Activated gamma-delta T cell treated with anti-CD3 and anti-CD28 coated beads, Interleukin-2, amount 50 U/mL, for 16 hours (primary cell): Measurements from ENCODE around the gene GPRIN1.

Source experiments
- DNase-seq: peaks from one replicate; pipeline ENCODE4 v3.0.0-alpha.2; 2020; ENCODE audit warnings: low read depth

Gene GPRIN1

DNA sequence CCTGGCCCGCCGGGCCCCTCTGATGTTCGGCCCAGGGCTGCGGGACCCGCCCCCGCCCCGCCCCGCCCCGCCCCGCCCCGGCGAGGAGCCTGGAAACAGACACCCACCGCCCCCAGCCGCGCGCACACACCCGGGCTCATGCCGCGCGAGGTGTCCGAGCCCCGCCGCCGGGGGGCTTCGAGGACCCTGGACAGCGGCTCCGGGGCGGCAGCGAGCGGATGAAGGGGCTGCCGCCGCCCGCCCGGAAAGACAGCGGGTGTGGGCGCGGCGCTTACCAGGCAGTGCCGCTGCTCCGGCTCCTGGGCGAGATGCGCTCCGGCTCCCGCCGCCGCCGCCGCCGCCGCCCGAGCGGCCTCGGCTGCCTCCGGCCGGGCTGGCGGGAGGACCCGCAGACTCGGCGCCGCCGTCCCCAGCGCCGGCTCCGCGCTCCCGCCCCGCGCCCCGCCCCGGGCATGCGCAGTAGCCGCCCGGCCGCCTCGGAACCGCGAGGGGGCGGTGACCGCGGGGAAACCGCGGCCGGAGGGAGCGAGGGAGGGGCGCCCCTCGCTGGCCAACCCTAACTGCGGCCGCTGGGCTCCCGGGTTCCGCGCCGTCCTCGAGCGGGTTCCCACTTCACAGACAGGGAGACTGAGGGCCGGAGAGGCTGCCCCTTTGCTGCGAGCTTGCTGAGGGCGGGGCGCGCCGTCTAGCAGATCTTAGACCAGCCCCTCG lies at the start of gene GPRIN1:
GPRIN1 (minus strand) TSS at position 433 of the 711 bp plus-strand sequence. CDS start 10,322 bp downstream, outside the sequence.
- DNase-seq: no peak

- DNase-seq: no peak
These were observed 49.5 kb upstream of the GPRIN1 start for GRCh38 chr5:176659512-176659839.

GRCh38 chr5:176658817-176659511 lies 49.0 kb upstream of the GPRIN1 start:
- no peak for DNase-seq

GRCh38 chr5:176658007-176658599 lies 48.1 kb upstream of the GPRIN1 start:
- DNase-seq: peak; percentile 46

GRCh38 chr5:176656467-176656990 lies 46.6 kb upstream of the GPRIN1 start:
- DNase-seq: no peak

DNA sequence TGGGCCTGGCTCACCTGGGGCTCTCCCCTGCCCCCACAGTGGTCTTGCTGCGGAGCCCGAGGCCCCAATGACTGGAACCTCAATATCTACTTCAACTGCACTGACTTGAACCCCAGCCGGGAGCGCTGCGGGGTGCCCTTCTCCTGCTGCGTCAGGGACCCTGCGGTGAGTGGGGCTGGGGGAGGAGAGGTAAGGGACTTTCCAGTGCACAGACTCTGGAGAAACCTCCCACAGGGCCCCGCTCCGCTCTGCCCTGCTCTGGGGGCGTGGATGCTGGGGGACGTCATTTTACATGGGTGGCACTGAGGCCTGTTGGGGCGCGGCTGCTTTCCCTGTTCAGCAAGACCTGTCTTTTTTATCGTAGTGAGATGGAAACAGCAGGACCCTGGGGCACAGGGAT lies 44.9 kb upstream of the GPRIN1 start:
- DNase-seq: no peak

DNA sequence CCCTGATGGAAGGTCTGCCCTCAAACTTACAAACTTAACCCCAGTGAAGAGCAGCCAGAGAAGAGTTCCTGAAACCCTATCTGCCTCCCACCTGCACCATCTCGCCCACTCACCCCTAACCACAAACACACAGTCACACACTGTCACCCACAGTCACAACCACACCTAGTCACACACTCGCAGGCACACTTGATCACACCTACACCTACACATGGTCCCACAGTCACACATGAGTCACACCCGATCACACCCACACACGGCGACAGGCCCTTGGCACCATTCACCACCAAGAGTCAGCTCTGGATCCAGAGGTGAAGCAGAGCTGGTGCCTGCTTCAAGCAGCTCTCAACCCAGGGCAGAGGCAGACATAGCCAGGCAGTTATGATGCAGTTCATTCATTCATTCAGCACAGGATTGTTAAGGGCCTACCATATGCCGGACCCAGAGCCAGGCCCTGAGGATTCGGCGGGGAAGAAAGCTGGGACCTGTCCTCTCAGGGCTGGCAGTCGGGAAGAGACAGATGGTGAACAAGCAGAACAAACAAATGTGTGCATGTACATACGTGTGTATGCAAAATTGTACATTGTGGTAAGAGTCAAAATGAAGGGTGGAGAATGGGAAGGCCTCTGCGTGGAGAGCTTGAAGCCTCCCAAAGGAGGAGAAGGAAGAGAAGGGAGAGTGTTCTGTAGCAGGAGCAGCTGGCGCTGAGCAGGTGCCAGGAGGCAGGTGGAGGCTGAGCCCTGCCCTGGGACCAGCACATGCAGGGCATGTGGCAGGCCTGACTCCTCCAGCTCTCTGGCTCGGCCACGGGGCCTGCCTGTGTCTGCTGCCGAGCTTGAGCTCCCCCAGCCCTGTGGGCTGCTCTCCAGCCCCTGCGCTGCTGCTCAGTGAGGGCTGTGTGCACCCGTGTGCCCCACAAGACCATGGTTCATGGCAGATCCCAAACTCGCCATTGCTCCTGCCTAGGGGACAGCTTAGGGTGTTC lies 43.7 kb upstream of the GPRIN1 start:
- peak; percentile 83 for DNase-seq

DNA sequence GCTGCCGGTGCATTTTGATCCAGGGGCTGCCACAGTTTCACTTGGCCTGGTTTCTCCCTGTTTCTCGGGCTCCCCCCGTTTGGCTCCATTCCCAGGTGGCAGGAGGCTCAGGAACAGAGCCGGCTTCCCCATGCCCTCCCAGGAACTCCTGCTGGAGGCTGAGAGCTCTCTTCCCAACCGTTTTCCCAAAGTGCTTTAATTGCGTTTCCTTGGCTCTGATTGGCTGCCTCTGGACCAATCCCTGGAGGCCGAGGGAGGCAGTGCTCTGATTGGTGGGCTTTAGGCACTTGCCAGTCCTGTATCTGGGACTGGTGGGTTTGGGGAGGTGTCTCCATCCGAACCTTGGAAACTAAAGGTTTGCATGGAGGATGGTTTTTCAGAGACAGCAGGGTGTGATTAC lies 42.2 kb upstream of the GPRIN1 start:
- DNase-seq: no peak

DNA sequence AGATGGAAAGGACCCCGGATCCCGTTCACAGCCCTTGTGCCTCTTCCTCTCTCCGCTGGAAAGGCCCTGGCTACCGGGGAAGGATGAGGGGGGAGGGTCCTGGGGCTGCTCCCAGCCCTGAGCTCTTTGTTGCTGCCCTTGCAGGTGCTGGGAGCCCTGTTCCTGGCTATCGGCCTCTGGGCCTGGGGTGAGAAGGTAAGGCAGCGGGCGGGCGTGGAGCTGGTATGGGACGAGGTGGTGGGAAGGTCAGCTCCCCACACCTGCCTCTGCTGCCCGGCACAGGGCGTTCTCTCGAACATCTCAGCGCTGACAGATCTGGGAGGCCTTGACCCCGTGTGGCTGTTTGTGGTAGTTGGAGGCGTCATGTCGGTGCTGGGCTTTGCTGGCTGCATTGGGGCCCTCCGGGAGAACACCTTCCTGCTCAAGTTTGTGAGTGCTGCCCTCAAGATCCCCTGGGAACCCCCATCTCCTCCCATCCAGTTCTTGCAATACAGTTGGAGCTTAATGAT lies 41.6 kb upstream of the GPRIN1 start:
- DNase-seq: no peak

- DNase-seq: no peak
These were observed 40.5 kb upstream of the GPRIN1 start for GRCh38 chr5:176650354-176650884.

DNA sequence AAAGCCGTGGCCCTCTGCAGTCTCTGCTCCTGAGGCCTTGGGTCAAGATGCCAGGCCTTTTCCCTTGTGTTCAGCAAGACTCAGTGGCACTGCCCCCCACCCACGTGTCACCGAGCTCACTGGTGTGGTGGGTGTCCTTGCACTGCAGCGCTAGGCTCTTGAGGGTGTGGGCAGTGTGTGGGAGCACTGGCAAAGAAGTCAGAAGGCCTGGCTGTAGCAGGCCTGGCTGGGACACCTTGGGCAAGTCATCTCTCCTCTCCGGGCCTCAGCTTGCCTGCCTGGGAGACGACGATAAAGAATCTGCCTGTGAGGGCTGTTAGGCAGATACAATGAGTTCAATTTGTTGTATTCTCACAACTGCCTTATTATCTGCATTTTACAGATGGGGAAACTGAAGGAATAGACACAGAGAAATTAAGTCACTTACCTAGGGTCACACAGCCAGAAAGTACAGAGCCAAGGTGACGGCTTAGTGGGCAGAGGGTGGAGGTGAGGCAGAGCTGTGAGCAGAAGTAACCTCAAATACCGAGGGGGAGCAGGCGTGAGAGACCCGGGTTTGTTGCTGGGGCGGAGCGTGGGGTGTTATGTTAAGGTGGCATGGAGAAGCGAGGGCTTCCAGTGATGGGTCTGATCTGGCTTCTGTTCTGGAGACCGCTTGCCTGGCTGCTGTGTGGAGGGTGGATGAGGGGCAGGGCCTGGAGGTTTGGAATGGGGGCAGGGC lies 38.7 kb upstream of the GPRIN1 start:
- peak; percentile 43 for DNase-seq

DNA sequence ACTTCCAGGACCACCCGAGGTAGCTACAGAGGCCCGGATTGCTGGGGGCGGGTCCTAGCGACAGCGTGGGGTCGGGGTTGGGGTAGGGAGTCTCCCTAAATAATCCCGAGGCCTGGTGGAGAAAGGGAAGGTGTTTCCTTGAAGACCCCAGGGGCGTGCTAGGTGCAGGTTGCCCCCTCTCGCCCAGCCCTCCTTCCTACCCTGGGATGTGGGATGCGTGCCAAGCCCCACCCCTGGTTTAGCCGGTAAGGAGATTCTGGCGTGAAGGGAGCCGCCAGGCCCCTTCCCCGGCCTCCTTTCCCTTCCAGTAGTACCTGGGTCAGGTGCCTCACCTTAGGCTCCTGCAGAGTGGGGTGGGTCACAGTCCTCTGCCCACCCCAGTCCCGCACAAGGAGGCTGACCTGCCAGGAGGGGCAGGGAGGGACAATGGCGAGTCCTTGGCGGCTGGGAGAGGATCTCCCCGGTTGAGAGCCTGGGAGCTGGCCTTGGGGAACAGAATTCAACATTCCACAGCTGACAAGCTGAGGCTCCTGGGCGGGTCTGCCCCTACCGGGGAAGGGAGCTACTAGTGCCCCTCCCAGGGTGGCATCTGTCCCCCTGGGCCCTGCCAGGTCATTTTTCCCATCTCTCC lies 38.0 kb upstream of the GPRIN1 start:
- DNase-seq: no peak

DNA sequence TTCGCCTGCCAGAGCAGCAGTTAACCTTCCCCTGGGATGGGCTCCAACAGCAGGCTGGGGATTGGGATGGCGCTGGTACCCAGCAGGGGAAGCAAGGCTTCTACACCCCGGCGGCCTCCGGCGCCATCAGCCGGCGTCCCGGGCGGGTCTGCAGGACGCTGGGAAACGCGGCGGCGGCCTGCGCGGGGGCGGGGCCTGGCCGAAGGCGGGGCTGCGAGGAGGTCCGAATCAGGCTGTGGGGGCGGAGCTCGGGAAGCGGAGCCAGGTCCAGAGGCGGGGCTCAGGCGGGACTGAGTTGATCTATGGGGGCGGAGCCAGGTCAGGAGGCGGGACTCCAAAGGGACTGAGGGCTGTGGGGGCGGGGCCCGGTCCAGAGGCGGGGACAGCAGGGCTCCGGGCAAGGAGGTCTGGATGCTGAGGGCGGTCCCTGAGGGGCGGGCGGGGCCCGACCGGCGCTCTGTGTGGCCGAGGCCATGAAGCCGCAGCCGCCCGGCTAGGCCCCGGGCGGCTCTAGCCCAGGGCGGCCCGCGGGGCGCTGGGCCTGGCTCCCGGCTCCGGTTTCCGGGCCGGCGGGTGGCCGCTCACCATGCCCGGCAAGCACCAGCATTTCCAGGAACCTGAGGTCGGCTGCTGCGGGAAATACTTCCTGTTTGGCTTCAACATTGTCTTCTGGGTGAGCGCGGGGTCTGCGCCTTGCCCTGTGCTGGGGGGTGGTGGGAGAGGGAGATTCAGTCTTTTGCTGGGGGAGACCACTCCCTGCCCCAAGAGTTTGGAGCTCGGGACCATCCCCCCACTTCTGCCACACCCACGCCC lies 37.3 kb upstream of the GPRIN1 start, which contains the start of gene TSPAN17:
TSPAN17 (plus strand) TSS at position 455 of the 813 bp plus-strand sequence; CDS start at position 587, 132 bp downstream.
- peak; percentile 94 for DNase-seq

DNA sequence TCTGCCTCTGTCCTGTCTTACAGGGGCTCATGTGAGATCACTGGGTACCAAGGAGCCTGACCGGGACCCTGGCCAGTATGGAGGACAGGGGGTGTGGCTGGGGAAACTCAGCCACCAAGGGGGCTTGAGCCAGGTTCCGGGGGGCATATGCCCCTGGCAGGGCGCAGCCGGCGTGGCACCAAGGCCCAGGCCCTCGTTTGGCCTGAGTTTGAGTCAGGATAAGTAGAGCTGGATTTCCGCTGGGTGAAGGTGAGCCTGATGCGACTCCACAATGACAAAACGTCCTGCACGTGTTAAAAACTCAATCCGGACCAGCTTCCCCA lies 36.7 kb upstream of the GPRIN1 start:
- DNase-seq: no peak

DNA sequence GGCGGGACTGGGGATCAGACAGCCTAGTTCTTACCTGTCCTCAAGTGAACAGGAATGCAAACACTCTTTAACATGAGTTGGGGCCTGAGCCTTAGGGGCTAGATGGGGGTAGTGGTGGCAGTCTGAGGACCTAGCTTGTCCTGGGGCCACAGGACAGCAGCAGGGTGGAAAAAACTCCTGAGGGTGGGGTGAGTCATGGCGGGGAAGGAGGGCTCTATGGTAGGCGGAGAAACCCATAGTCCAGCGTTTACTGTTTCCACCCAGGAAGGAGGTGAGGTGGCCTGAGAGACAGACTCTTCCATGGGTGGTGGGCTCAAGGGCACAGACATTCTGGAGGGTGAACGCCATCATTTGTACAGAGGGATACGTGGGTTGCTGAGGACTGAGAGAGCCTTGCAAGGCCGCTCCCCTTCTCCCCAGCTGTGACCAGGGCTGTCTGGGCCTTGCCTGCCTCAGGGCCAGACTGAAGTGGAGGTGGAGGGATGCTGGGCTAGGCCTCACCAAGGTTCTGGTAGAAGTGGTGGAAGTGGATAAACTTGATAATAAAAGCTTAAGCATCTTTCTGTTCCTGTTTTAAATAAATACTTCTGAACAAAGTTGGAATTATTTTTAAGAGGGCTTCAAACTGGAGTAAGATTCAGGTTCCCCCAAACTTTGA lies 36.2 kb upstream of the GPRIN1 start:
- no peak for DNase-seq

DNA sequence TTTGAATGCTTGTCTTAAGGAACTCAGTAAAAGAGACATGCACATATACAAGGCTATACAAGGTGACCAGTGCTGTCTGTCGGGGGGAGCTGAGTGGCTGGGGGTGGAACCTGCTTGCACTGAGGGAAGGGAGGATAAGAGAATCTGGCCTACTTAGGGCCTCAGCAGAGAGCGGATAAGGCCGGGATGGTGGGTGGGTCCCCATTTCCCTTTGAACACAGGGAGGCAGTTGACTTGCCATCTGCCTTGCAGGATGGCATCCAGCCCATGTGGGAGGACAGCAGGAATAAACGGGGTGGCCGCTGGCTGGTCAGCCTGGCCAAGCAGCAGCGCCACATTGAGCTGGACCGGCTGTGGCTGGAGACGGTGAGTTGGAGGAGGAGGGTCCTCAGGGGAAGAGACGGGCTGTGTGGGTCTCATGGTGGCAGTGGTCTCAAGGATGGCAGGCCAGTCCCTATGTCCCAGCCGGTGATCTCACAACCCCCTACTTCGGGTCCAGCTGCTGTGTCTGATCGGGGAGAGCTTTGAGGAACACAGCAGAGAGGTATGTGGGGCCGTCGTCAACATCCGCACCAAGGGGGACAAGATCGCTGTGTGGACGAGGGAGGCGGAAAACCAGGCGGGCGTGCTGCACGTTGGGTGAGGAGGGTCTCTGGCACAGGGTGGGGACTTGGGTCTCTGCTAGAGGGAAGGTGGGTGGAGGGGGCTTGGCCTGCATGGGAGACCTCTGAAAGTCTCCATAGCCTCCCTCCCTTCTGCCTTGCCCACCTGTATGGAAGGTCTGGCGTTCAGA lies 35.1 kb upstream of the GPRIN1 start:
- no peak for DNase-seq

- no peak for DNase-seq
These were observed 34.3 kb upstream of the GPRIN1 start for GRCh38 chr5:176644294-176644693.
